ENCODE results near the gene DLG2.
"Not testable (repeated sequence)": the region's sequence is repeated elsewhere in the genome, so short reads cannot be mapped to it uniquely, and the experiment has no call there.

Gene DLG2

DNA sequence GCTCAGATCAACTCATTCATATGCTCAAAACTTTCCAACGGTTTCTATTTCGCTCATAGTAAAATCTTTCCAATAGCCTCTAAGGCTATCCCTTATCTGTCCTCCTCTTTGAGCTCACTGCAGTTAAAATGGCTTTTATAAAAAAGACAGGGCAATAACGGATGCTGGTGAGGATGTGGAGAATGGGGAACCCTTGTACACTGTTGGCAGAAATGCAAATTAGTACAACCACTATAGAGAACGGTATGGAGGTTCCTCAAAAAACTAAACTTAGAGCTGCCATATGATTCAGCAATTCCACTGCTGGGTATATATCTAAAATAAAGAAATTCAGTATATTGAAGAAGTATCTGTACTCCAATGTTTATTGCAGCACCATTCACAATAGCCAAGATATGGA, 345.6 kb downstream of the DLG2 start:
- no peak for DNase-seq (ENCODE audit: low read depth, low spot score)
- no peak overlapping the region for H3K4me3 ChIP-seq (ENCODE audit: low read length)

DNA sequence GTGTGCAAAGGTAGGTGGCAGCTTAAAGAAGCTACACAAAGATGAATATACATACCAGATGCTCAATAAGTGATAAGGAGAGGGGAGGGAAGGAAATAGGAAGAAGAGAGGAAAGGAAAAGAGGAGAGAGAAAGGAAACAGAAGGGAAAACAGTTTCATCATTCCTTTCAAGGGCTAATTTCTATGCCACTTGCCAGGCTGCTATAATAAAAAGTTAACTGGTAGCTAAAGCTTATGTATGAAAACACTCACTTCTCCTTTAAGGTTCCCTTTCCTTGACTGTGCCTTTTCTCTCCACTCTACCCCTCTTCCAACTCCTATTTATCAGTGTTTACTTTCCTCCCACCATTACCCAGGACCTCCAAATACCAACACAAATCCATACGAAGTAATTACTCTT, 347.9 kb downstream of the DLG2 start:
- DNase-seq (ENCODE audit: low read depth, low spot score) = no peak

DNA sequence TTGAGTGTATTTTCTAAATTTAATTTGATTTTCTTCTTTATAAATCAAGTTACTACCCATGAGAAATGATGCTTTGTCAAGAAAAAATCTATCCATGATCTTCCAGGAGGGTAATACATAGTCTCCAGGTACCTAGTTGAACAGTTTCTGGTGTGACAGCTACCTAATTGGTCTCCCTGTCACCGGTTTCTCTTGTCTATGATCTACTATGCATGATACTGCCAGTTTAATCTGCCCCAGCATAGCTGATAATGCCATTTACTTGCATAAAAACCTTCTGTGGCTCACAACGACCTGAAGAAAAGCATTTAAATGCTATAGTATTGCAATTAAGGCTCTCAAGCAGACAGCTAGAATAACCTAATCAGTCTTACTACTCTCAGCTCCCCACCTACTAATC, 349.5 kb downstream of the DLG2 start:
- DNase-seq (ENCODE audit: low read depth, low spot score) = no peak
- no peak overlapping the region for H3K4me3 ChIP-seq (ENCODE audit: low read length)

More for the DNA sequence above, 347.9 kb downstream of the DLG2 start:
- H3K4me3 ChIP-seq (ENCODE audit: low read length) = no peak overlapping the region

- H3K4me3 ChIP-seq (ENCODE audit: low read length) = no peak overlapping the region
- DNase-seq (ENCODE audit: low read depth, low spot score) = no peak
These were observed 350.8 kb downstream of the DLG2 start for GRCh38 chr11:85276332-85276731.

GRCh38 chr11:85270315-85270714, 356.8 kb downstream of the DLG2 start:
- not testable (repeated sequence) for DNase-seq (ENCODE audit: low read depth, low spot score); H3K4me3 ChIP-seq (ENCODE audit: low read length)

DNA sequence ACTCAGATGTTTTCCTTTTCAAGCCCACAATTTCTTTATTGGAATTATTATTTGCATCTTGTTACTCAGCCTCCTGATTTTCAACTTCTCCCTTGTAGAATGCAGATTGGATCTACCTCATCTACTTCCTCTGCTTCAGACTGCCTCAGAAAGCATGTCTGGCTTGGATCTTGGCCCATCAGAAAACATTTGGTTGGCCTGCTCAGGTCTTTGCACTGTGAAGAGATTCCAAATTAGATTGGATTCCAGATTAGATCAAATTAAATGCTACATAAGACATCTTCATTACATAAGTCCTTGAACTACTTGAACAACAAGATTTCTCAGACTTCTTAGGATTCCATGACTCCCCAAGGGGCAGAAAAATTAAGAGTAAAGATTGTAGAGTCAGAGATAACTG, 358.0 kb downstream of the DLG2 start:
- H3K4me3 ChIP-seq (ENCODE audit: low read length) = no peak overlapping the region
- DNase-seq (ENCODE audit: low read depth, low spot score) = no peak

DNA sequence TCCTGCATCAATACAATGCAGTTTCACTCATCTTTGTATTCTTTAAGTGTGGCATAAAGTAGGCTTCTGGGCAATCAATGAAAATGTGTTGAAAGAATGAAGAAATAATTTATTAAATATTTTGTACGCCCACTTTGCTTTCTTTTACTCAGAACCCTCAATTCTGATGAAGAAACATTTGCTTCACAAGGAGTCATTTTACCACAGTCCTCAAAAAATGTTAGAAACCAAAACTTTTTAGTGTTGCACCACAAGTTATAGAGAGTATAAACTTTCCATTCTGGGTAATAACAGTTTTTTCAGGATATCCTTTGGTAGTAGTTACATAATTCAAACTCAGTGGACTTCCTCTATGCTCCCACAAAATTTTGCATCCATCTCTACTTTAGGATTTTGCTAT, 360.5 kb downstream of the DLG2 start:
- no peak for DNase-seq (ENCODE audit: low read depth, low spot score)
- H3K4me3 ChIP-seq (ENCODE audit: low read length) = no peak overlapping the region

DNA sequence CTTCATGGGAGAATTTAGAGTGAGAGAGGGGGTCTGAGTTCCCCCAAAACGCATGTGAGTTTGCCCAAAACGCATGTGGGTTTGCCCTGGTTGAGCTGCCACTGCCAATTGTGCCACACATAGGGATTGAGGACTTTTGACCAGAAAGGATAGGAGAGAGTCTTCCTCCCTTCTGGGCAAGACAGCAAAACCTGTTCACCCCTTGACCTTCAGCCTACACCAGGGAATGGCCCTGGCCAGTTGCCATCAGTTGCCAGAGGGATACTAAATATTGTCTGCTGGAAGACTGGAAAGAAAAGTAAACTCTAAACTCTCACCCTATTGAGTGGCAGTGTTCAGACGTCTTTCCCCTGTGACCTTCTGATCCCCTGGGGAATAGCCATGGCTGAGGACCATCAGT, 363.8 kb downstream of the DLG2 start:
- no peak overlapping the region for H3K4me3 ChIP-seq (ENCODE audit: low read length)
- DNase-seq (ENCODE audit: low read depth, low spot score) = no peak

DNA sequence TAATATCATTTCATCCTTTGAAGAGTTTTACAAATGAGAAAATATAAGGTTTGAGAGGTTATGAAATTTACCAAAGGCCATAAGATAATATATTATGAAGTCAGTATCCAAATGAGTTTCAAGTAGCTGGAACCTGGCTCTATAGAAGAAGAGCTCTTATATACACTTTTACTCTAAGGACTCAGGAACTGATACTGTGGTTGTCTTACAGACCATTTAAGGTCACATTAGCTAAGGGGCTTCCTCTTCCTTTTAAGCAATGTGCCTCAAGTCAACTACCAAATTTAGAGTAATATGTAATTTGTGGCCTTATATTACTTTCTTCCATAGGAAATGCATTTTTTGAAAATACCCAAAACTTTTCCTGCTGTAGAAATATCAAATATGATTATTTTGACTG, 369.3 kb downstream of the DLG2 start:
- DNase-seq (ENCODE audit: low read depth, low spot score) = no peak

GRCh38 chr11:85256433-85256832, 370.7 kb downstream of the DLG2 start:
- no peak for DNase-seq (ENCODE audit: low read depth, low spot score)
- no peak overlapping the region for H3K4me3 ChIP-seq (ENCODE audit: low read length)

More for the DNA sequence above, 369.3 kb downstream of the DLG2 start:
- H3K4me3 ChIP-seq (ENCODE audit: low read length) = no peak overlapping the region

- H3K4me3 ChIP-seq (ENCODE audit: low read length) = no peak overlapping the region
- no peak for DNase-seq (ENCODE audit: low read depth, low spot score)
These were observed 377.7 kb downstream of the DLG2 start for GRCh38 chr11:85249482-85249881.

DNA sequence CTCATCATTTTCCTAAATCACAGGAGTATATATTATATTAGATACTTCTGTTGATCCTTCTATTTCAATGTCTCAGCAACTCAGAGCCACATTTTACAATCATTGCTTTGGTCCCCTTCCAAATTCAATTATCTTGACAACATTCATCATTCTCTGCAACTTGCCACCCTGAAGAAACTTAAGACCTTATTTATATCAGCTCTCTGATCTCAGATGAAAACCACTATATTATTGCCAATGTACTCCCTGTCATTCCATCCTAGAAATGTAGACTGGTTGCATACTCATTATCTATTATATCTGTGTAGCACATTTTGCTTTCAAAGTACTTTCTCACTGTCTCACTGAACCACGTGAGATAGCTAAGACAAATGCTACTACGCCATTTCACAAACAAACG, 379.3 kb downstream of the DLG2 start:
- DNase-seq (ENCODE audit: low read depth, low spot score) = no peak
- H3K4me3 ChIP-seq (ENCODE audit: low read length) = no peak overlapping the region

DNA sequence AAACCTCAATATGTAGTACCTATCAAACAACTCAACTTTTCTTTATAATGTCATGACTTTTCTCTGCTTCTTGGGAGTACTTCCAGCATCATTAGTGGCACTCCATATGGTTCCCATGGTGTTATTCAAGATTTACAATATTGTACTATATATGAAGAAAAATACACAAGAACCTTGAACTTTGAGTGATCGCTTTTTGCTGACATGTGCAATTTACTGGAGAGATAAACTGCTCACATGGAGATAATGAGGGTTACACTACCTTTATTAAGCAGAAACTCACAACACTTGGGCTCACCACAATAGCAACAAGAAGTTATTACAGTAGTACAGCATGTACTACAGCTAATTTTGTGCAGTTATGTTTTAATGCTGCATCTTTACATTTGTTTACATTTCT, 388.2 kb downstream of the DLG2 start:
- no peak for DNase-seq (ENCODE audit: low read depth, low spot score)
- H3K4me3 ChIP-seq (ENCODE audit: low read length) = no peak overlapping the region

- H3K4me3 ChIP-seq (ENCODE audit: low read length); DNase-seq (ENCODE audit: low read depth, low spot score): not testable (repeated sequence)
These were observed 389.1 kb downstream of the DLG2 start for GRCh38 chr11:85238038-85238437.

- H3K4me3 ChIP-seq (ENCODE audit: low read length) = no peak overlapping the region
- no peak for DNase-seq (ENCODE audit: low read depth, low spot score)
These were observed 390.9 kb downstream of the DLG2 start for GRCh38 chr11:85236211-85236610.

DNA sequence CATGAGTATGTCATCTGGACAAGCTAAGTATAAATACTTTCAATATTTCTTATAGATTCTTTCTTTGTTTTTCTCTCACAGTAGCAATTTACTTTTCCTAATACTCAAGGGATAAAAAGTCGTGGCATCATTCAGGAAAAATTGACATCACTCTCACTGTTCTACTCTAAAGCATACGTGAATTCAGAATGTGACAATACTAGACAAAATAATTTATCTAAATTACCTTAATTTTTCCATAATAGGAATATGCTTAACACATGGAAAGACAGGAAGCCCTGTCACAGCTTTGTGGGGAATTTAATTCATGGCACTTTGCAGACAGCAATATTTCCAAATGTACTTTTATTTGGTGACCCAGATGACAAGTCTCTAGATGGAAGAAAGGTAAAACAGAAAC, 394.6 kb downstream of the DLG2 start:
- DNase-seq (ENCODE audit: low read depth, low spot score) = no peak

GRCh38 chr11:85231588-85231987, 395.6 kb downstream of the DLG2 start:
- DNase-seq (ENCODE audit: low read depth, low spot score) = no peak
- no peak overlapping the region for H3K4me3 ChIP-seq (ENCODE audit: low read length)

More for the DNA sequence above, 394.6 kb downstream of the DLG2 start:
- H3K4me3 ChIP-seq (ENCODE audit: low read length) = no peak overlapping the region

- H3K4me3 ChIP-seq (ENCODE audit: low read length); DNase-seq (ENCODE audit: low read depth, low spot score): not testable (repeated sequence)
These were observed 397.4 kb downstream of the DLG2 start for GRCh38 chr11:85229723-85230122.

DNA sequence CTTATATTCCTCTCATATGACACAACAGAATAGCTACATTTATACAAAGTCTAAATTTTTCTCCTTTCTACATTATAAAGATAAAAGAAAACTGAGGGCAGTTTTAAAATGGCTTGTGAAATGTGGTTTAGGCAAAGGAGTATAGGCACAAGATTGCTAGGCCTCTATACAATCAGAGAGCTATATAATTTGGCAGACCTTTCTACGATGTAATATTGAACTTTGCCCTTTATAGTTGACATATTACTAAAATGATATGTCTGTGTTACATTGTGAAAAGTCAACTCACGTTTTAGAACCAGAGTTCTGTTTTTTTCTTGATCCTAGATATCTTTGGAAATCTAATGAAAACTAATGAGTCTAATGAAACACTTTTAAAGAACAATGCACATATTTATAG, 430.2 kb downstream of the DLG2 start:
- DNase-seq (ENCODE audit: low read depth, low spot score) = no peak
- no peak overlapping the region for H3K4me3 ChIP-seq (ENCODE audit: low read length)

- no peak overlapping the region for H3K4me3 ChIP-seq (ENCODE audit: low read length)
- no peak for DNase-seq (ENCODE audit: low read depth, low spot score)
These were observed 431.2 kb downstream of the DLG2 start for GRCh38 chr11:85195934-85196333.

GRCh38 chr11:85187992-85188391, 439.2 kb downstream of the DLG2 start:
- DNase-seq (ENCODE audit: low read depth, low spot score) = no peak
- H3K4me3 ChIP-seq (ENCODE audit: low read length) = no peak overlapping the region

DNA sequence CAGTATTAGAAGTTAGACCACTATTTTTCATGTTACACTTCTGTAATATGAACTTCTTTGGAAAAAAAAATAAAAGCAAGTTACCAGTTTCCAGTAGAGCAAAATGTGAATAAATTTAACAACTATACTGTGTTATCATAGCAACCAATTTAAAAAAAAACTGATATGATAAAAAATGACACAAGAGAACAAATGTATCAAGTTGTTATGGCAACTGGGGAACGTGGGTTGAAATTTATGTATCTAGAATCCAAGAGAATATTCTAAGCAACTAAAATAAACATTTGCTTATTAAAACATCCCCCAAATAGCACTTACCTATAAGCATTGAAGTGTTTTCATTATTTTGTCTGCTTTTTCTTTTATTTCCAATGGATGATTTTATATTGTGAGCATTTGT, 442.4 kb downstream of the DLG2 start:
- no peak for DNase-seq (ENCODE audit: low read depth, low spot score)
- no peak overlapping the region for H3K4me3 ChIP-seq (ENCODE audit: low read length)
